ENCODE results near the gene PAX2. TPM values are rescaled to one million over a fixed set of nuclear protein-coding genes. Genes with fewer than 3 reads are reported as not detected.

Gene PAX2
- total RNA-seq, 1 donor from 2014 or later = 71.3 TPM

GRCh38 chr10:100739517-100740368 is 5.6 kb upstream of the PAX2 start:
- DNase-seq (ENCODE audit: low read depth) = peak; percentile 81

GRCh38 chr10:100740476-100741377 is 4.7 kb upstream of the PAX2 start:
- no peak for DNase-seq (ENCODE audit: low read depth)

- no peak for DNase-seq (ENCODE audit: low read depth)
These were observed 3.9 kb upstream of the PAX2 start for GRCh38 chr10:100741378-100742075.

- no peak for DNase-seq (ENCODE audit: low read depth)
These were observed 3.2 kb upstream of the PAX2 start for GRCh38 chr10:100742076-100742771.

GRCh38 chr10:100742936-100743335 is 2.4 kb upstream of the PAX2 start:
- DNase-seq (ENCODE audit: low read depth) = no peak

- DNase-seq (ENCODE audit: low read depth) = peak; percentile 81
These were observed 1.7 kb upstream of the PAX2 start for GRCh38 chr10:100743626-100744135.

- no peak for DNase-seq (ENCODE audit: low read depth)
These were observed 1.0 kb upstream of the PAX2 start for GRCh38 chr10:100744136-100744986.

- DNase-seq (ENCODE audit: low read depth) = no peak
These were observed 751 bp downstream of the PAX2 start for GRCh38 chr10:100745882-100746783.

GRCh38 chr10:100746784-100747455 is 1.5 kb downstream of the PAX2 start:
- DNase-seq (ENCODE audit: low read depth) = no peak

- DNase-seq (ENCODE audit: low read depth) = no peak
These were observed 2.3 kb downstream of the PAX2 start for GRCh38 chr10:100747456-100748230.

GRCh38 chr10:100748231-100749058 is 3.1 kb downstream of the PAX2 start:
- no peak for DNase-seq (ENCODE audit: low read depth)

- DNase-seq (ENCODE audit: low read depth) = no peak
These were observed 3.6 kb downstream of the PAX2 start for GRCh38 chr10:100749059-100749308.

- no peak for DNase-seq (ENCODE audit: low read depth)
These were observed 4.2 kb downstream of the PAX2 start for GRCh38 chr10:100749309-100750217.

- no peak for DNase-seq (ENCODE audit: low read depth)
These were observed 5.2 kb downstream of the PAX2 start for GRCh38 chr10:100750291-100751210.
